ENCODE results near the gene ZNF385A.

DNA sequence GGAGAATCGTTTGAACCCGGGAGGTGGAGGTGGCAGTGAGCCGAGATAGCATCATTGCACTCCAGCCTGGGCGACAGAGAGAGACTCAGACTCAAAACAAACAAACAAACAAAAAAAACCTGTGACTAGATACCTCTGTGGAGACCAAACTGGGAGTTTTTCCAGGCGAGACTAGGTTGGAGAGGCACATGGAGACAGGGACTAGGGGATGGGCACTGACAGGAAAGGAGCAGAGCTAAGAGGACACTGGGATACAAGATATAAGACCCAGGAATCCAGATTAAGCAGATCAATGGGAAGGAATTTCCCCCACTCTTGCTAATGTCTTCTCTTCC is 39.2 kb upstream of the ZNF385A start:
- TF ChIP-seq, protein P1, sequence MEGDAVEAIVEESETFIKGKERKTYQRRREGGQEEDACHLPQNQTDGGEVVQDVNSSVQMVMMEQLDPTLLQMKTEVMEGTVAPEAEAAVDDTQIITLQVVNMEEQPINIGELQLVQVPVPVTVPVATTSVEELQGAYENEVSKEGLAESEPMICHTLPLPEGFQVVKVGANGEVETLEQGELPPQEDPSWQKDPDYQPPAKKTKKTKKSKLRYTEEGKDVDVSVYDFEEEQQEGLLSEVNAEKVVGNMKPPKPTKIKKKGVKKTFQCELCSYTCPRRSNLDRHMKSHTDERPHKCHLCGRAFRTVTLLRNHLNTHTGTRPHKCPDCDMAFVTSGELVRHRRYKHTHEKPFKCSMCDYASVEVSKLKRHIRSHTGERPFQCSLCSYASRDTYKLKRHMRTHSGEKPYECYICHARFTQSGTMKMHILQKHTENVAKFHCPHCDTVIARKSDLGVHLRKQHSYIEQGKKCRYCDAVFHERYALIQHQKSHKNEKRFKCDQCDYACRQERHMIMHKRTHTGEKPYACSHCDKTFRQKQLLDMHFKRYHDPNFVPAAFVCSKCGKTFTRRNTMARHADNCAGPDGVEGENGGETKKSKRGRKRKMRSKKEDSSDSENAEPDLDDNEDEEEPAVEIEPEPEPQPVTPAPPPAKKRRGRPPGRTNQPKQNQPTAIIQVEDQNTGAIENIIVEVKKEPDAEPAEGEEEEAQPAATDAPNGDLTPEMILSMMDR (conservative IDR thresholded peaks at IDR 0.05; ENCODE audit: low read depth, low read length), result no peak
- no peak for TF ChIP-seq EZH2 (IDR thresholded peaks at IDR 0.05; ENCODE audit: borderline replicate concordance, low read depth, low read length, poor library complexity, severe bottlenecking)

All from A673 (cell line).